Left ventricle myocardium inferior (tissue), 1 donor: ENCODE measurements around the gene REPS2. TPM values are rescaled to one million over a fixed set of nuclear protein-coding genes. Genes with fewer than 3 reads are reported as not detected.

Source experiments
- DNase-seq: peaks from one replicate; pipeline ENCODE4 v3.0.0-alpha.2; 2020
- H3K27ac ChIP-seq: fragments of 200-600 bp; replicated peaks from 2 replicates; pipeline ENCODE4 v1.8.0; 2021
- H3K27me3 ChIP-seq: fragments of 200-600 bp; 2 replicates; pipeline ENCODE4 v1.8.0; 2021; ENCODE audit warnings: low read depth
- H3K36me3 ChIP-seq: fragments of 200-600 bp; 2 replicates; pipeline ENCODE4 v1.8.0; 2021
- H3K4me1 ChIP-seq: fragments of 200-600 bp; 2 replicates; pipeline ENCODE4 v1.8.0; 2021
- H3K4me3 ChIP-seq: fragments of 200-600 bp; 2 replicates; pipeline ENCODE4 v1.8.0; 2021; ENCODE audit warnings: mild to moderate bottlenecking, moderate library complexity
- H3K9me3 ChIP-seq: fragments of 200-600 bp; replicated peaks from 2 replicates; pipeline ENCODE4 v1.8.0; 2021
- intact Hi-C: fragments of 100-400 bp; cut with micrococcal nuclease; formaldehyde crosslinking; loops from one replicate; pipeline ENCODE4 v1.11.0; 2022
- total RNA-seq: library from RNA; stranded (reverse); fragmentation: NEBNext Ultra II Directional; extraction: Animal tissue kit (Norgen Biotek cat#: 25700); gene quantifications from one replicate; pipeline ENCODE4 v1.2.1, GENCODE V29; 2021
- TF ChIP-seq, protein P1 (sequence below): fragments of 200-600 bp; IDR thresholded peaks from 2 replicates; pipeline ENCODE4 v1.8.0; 2021; ENCODE audit warnings: antibody characterized with exemption, mild to moderate bottlenecking, borderline replicate concordance
- donor health status: DM: no; HTN: yes; CAD: no; lungs with severe emphysema.

Gene REPS2
- total RNA-seq, 1 donor from 2014 or later, result 7.6 TPM

DNA sequence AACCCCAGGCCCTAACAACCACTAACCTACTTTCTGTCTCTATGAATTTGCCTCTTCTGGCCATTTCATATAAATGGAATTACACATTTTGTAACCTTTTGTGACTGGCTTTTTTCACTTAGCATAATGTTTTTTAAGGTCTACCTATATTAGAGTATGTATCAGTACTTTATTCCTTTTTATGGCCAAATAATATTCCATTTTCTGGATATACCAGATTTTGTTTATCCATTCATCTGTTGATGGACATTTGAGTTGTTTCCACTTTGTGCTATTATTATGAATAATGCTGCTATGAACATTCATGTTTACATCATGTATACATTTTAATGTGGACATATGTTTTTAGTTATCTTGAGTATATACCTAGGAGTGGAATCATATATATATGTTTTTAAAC lies 35.5 kb downstream of the REPS2 start:
- Histone ChIP-seq H3K27ac (no peak overlapping the region), H3K27me3 (no peaks in the 10 kb centered on the region), H3K4me1 (no peaks in the 10 kb centered on the region), H3K9me3 (no peaks in the 10 kb centered on the region), H3K4me3 (no peak overlapping the region), H3K36me3 (no peaks in the 10 kb centered on the region)
- TF ChIP-seq, protein P1, sequence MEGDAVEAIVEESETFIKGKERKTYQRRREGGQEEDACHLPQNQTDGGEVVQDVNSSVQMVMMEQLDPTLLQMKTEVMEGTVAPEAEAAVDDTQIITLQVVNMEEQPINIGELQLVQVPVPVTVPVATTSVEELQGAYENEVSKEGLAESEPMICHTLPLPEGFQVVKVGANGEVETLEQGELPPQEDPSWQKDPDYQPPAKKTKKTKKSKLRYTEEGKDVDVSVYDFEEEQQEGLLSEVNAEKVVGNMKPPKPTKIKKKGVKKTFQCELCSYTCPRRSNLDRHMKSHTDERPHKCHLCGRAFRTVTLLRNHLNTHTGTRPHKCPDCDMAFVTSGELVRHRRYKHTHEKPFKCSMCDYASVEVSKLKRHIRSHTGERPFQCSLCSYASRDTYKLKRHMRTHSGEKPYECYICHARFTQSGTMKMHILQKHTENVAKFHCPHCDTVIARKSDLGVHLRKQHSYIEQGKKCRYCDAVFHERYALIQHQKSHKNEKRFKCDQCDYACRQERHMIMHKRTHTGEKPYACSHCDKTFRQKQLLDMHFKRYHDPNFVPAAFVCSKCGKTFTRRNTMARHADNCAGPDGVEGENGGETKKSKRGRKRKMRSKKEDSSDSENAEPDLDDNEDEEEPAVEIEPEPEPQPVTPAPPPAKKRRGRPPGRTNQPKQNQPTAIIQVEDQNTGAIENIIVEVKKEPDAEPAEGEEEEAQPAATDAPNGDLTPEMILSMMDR, result no peak
- intact Hi-C loops, result no loop called here
- DNase-seq, result no peak

DNA sequence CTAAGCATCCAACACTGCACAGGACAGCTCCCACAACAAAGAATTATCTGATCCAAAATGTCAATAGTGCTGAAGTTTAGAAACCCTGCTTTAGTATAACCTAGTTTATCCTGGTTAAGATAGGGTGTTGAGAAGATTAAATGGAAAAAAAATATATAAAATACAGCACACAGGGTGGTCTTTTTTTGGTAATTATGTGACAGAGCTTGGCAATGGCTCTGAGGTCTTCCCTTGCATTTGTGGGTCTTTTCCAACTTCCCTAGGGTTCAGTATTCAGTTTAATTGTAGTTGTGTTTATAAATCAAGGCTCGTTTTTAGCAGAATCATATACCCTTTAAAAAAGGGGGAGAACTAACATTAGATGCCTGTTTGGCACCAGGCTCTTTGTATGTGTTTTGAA lies 36.6 kb downstream of the REPS2 start:
- Histone ChIP-seq H3K9me3 (no peaks in the 10 kb centered on the region), H3K4me3 (no peak overlapping the region), H3K27ac (no peak overlapping the region), H3K36me3 (no peaks in the 10 kb centered on the region), H3K27me3 (no peaks in the 10 kb centered on the region), H3K4me1 (no peaks in the 10 kb centered on the region)
- intact Hi-C loops, result no loop called here
- DNase-seq, result no peak
- TF ChIP-seq, protein P1, result no peak

DNA sequence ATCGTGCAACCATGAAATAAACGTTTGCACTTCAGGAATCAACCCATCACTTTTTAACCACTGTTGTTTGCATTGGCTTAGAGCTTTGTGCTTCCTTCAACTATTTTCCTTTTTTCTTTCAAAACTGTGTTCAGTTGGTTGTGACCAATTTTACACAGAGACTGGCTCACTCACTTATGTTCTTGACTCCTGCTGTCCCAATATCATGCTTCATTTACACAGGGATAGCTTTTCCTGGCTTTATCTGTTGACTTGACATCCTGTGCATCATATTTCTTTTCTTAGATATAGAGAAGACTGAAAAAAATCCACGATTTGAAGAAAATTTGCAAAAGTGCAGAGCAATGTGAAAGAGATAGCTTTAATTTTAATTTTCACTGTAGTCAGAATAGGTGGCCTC lies 38.8 kb downstream of the REPS2 start:
- no peak overlapping the region for H3K4me3 ChIP-seq
- no peaks in the 10 kb centered on the region for H3K27me3 ChIP-seq

DNA sequence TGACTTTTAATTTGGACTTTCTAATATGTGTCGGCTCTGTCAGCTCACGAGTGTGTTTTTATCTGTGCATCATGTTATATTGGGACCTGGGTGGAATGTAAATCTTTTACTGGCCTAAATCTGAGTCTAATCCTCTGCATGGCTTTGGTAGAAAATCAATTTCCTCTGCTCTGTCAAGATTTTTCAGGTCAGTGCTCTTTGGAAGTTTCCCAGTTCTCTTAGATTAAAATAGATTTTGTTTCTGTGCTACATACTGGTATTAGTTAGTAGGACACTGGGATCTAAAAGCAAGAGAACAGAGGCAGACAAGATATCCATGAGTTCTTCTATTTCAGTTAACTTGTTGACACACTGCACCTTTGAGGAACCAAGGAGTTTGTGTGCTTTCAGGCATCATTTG lies 39.7 kb downstream of the REPS2 start:
- Histone ChIP-seq H3K36me3 (no peaks in the 10 kb centered on the region), H3K4me1 (no peaks in the 10 kb centered on the region), H3K27ac (no peak overlapping the region), H3K27me3 (no peaks in the 10 kb centered on the region), H3K4me3 (no peak overlapping the region), H3K9me3 (no peaks in the 10 kb centered on the region)
- no peak for DNase-seq
- TF ChIP-seq, protein P1, result no peak
- intact Hi-C loops, result no loop called here

More for the DNA sequence above, 38.8 kb downstream of the REPS2 start:
- no peak for DNase-seq
- no peak overlapping the region for H3K27ac ChIP-seq
- no peaks in the 10 kb centered on the region for H3K4me1 ChIP-seq
- TF ChIP-seq, protein P1, result no peak
- H3K9me3 ChIP-seq, result no peaks in the 10 kb centered on the region
- intact Hi-C loops, result no loop called here
- H3K36me3 ChIP-seq, result no peaks in the 10 kb centered on the region

DNA sequence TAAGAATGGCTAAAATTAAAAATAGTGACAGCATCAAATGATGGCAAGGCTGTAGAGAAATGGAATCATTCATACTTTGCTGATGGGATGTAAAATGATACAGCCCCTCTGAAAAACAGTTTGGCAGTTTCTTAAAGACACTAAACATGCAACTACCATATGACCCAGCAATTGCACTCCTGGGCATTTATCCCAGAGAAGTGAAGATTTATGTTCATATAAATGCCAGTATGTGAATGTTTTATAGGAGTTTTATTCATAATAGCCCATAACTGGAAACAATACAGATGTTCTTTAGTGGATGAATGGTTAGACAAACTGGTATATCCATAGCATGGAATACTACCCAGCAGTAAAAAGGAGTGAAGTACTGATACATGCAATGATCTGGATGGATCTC lies 43.3 kb downstream of the REPS2 start:
- Histone ChIP-seq H3K27ac (no peak overlapping the region), H3K4me3 (no peak overlapping the region), H3K9me3 (no peaks in the 10 kb centered on the region), H3K27me3 (no peaks in the 10 kb centered on the region), H3K4me1 (no peaks in the 10 kb centered on the region), H3K36me3 (no peaks in the 10 kb centered on the region)
- intact Hi-C loops, result no loop called here
- TF ChIP-seq, protein P1, result no peak
- DNase-seq, result no peak

DNA sequence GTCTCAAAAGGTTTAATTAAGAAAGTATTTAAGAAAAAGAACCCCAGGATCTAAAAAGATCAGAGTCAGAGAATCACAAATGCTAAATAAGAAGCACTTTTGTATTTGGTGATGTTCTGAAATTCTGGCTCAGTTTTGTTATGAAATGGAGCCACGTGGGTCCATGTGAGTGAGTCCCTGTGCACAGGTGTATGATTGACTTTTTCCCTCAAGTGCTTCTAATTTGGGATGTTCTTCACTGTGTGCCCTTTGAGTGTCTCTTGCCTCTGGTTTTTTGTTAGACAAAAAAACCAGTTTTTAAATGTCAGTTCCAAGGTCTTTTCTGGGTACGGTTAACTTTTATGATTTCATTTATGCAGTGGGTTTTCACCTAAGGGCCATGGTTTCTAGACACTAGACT lies 44.4 kb downstream of the REPS2 start:
- DNase-seq, result no peak
- intact Hi-C loops, result no loop called here
- TF ChIP-seq, protein P1, result no peak
- H3K27ac ChIP-seq, result no peak overlapping the region
- no peak overlapping the region for H3K4me3 ChIP-seq
- H3K9me3 ChIP-seq, result no peaks in the 10 kb centered on the region
- H3K4me1 ChIP-seq, result no peaks in the 10 kb centered on the region
- H3K36me3 ChIP-seq, result no peaks in the 10 kb centered on the region
- H3K27me3 ChIP-seq, result no peaks in the 10 kb centered on the region
